ENCODE data around the gene SKOR1.

The SKOR1 gene

GRCh38 chr15:67824976-67825880, at the start of gene SKOR1:
Gene SKOR1 (plus strand): TSS chr15:67825509. CDS start chr15:67825603, 94 bp downstream.
- DNase-seq (ENCODE audit: low spot score) = no peak

- DNase-seq (ENCODE audit: low spot score) = no peak
Measured at GRCh38 chr15:67775998-67776397, 49.3 kb upstream of the SKOR1 start.

DNA sequence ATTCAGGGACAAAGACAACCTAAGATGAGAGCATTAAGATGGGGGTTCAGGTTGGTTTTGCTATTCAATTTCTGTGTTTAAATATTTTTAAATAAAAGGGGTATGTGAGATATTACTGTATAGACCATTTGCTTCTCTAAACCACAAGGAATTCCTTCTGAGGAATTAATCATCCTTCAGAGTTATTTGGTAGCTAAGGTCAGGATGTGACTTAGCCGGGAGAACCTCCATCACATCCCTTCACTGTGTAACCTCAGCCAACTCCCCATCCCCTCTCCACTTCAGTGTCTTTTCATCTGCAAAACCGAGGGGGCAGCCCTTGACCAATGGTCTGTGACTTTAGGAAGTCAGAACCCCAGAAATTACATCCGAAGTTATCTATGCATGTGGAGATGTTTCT, 48.7 kb upstream of the SKOR1 start:
- no peak for DNase-seq (ENCODE audit: low spot score)

GRCh38 chr15:67777071-67777470, 48.2 kb upstream of the SKOR1 start:
- DNase-seq (ENCODE audit: low spot score) = no peak

DNA sequence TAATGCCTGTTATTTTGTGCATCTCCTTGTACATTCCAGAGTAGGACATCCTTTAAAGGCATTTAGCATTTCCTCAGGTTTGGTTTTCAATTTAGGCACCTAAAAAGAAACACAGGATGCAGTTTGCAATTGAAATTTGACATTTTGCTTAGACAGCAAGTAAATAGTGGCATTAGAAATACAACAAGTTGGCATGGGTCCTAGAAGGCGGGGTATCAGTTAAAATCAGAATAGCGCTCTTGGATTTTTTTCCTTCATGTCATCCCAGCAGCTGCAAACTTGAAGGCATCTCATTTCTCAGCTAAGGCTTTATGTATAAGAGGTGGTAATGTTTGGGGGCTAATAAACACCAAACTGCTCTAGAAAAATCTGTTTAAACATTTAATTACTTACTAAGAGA, 47.5 kb upstream of the SKOR1 start:
- DNase-seq (ENCODE audit: low spot score) = no peak

DNA sequence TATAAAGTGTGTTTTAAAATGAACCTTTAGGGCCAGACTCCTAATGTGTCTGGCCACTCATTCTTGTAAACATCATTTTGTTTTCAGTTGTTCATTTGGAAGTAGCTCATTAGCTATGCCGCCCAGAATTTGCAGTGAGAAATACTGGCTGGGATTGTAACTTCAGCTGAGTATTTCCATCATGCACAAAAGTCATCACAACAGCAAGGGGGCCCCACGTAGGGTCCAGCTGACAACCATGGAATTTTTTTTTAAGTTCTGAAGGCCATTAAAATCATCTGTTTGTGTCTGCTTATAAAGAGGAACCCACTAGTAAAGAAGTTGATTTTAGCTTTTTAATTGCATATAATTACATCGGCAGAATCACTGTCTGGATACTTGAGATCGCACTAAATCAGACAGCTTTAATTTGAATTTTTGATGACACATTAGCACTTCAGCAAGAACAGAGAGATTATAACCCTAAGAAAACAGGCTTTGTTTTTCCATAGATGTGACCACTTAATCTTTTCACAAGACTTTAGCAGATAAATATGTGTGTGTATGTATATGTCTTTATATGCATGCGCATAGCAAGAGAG, 46.3 kb upstream of the SKOR1 start:
- no peak for DNase-seq (ENCODE audit: low spot score)

GRCh38 chr15:67779549-67780111, 45.7 kb upstream of the SKOR1 start:
- DNase-seq (ENCODE audit: low spot score) = no peak

- DNase-seq (ENCODE audit: low spot score) = no peak
Measured at GRCh38 chr15:67781061-67781460, 44.2 kb upstream of the SKOR1 start.

DNA sequence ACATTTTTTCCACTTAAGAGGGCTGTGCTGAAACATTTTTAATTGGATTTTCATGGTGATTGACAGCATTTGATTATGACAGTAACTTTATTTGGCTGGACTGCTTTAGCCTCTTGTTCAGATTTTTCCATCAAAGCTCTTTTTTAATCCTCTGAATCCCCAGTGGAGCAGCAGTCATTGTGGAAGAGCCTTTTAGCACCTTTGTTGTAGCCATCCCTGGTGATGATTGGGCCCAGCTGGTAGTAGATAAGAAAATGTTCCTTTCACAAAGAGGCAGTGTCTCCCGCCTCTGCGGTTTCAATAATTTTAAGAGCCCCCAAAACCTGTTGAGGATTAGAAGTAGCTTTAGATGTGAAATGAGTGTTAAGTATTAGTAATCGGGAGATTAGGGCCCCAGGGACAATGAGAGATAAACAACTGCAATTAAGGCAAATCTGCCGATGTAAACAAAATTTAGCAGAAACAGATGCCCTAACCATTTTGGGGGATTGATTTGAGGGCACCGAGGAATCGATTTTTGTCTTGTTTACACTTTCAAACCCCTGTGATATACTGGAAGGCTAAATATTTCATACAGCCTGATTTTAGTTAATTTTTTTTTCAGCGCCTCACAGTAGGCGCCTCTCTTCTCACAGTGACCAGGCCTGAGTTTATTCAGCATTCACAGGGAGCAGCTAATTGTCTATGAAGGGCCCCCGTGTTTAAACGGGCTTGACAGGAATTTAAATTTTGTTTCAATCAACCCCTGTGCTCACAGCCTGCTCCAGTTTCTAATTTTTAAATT, 43.2 kb upstream of the SKOR1 start:
- DNase-seq (ENCODE audit: low spot score) = no peak

DNA sequence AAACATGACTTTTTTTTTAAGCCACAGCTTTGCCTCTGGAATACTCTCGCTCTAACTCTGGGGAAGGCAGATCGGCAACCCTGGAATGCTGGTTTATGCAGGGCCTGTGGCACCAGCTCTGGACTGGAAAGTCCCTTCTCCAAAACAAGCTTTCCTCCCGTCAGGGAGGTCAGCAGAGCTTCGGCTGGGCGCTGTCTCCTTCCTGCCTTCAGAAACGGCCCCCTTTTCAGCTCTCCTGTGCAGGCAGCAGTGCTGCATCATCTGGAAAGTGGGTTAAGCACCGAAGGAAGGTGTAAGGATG, 42.7 kb upstream of the SKOR1 start:
- no peak for DNase-seq (ENCODE audit: low spot score)

- peak; percentile 56 for DNase-seq (ENCODE audit: low spot score)
Measured at GRCh38 chr15:67783303-67783702, 42.0 kb upstream of the SKOR1 start.

DNA sequence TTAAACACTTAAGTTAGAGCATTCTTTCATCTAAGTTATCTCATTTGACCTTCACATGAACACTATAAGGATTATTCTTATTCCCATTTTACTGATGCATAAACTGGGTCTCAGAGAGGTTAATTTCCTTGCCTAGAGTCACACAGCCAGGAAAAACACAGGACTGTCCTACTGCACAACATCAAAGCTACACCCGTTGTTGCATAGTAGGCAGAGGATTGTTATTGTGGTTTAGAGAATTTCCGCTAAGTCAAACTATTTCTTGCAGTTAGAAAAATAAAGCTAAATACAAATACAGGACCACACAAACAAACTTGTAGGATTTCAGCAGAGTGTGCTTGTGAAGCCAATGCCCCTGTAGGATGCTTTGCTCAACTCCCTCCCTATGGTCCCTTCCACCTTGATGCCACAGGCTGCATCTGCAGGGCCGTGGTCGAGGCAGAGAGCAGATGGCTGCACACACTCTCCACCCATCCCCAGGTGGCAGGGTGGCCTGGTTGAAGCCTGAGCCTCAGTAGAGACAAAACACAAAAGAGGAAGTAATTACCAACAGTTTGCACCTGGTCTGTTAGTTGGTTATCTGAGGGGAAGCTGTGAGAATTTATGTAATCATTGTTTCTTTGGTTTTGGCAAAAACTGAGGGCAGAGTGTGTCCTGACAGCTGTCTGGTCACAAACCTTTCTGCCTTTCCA, 41.1 kb upstream of the SKOR1 start:
- peak; percentile 2 for DNase-seq (ENCODE audit: low spot score)

DNA sequence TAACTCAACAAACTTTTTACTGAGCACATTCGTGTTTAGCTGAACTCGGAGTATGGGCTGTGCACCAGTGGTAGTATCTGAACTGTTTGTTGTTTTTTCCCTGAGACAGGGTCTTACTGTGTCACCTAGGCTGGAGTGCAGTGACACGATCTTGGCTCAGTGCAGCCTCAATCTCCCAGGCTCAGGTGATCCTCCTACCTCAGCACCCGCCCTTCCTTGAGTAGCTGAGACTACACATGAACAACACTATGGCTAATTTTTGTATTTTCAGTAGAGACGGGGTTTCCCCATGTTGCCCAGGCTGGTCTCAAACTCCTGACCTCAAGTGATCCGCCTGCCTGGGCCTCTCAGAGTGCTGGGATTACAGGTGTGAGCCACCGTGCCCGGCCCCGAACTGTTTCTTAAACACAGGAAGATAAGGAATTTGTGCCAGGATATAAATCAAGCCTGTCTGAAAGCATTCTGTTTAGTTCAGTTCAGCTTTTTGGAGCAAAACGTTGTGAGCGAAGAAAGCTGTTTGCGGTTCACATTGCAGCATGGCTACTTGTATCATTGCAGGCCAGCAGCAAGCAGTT, 40.4 kb upstream of the SKOR1 start:
- no peak for DNase-seq (ENCODE audit: low spot score)

GRCh38 chr15:67785431-67785830, 39.9 kb upstream of the SKOR1 start:
- no peak for DNase-seq (ENCODE audit: low spot score)

DNA sequence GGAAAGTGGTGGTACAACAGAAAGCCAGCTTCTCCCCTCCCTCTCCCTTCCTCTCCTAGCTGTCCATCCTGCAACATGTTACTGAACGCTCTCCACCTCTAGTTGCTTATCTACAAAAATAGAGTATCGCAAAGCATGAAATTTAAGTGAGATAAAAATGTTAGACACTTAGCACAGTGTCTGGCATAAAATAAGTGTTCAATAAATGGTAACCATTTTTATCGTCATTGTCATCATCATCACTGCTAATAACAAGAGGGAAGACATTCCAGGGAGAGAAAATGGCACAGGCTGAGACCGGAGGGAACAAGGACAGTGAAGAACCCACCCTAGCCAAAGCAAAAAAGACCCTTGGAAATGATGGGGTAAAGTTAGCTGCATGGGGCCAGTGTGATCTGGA, 38.7 kb upstream of the SKOR1 start:
- no peak for DNase-seq (ENCODE audit: low spot score)

DNA sequence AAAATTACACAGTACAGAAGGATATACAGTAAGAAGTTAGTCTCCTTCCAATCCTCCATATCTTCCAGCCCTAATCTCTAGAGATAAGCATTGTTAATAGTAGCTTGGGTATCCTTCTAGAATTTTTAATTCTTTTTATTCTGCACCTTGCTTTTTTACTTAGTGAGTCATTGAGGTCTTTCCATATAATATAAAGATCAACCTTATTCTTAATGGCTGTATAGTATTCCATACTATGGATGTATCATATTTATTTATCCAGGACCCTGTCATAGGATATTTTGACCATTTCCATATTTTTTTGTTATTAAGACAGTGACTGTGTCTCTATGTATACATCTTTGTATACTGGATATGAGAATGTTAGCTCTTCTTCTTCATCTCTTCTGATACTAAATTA, 36.3 kb upstream of the SKOR1 start:
- no peak for DNase-seq (ENCODE audit: low spot score)

DNA sequence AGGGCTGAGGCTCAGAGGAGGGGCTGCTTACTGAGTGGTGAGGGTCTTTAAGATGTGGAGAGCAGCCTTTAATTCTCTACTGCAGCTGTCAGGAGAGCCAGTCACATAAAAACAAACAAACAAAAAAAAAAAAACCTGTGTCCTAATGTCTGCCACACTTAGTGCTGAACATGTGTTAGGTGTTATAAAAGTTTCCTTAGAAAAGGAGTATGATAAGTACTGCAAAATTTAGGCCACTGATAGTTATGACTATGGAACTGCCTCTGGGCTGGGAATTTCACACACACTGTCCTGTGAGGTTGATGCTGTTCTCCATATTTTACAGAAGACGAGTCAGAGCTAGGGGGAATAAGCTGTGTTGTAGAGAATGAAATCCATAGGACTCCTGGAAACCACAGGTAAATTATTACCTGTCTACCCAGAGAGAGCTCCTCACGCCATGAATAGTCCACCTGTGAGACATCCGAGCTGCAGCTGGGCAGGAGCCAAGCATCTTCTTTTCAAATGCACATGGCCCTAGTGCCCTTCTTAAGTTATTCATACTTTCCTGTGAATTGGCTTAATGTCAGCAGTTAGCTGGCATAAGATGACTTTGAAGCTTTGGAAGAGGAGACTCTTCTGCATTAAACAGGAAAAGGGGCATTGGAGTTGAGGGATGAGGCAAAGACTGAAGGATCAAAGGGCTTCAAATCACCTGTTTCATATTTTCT, 34.5 kb upstream of the SKOR1 start:
- no peak for DNase-seq (ENCODE audit: low spot score)

- DNase-seq (ENCODE audit: low spot score) = no peak
Measured at GRCh38 chr15:67792250-67792942, 32.9 kb upstream of the SKOR1 start.

DNA sequence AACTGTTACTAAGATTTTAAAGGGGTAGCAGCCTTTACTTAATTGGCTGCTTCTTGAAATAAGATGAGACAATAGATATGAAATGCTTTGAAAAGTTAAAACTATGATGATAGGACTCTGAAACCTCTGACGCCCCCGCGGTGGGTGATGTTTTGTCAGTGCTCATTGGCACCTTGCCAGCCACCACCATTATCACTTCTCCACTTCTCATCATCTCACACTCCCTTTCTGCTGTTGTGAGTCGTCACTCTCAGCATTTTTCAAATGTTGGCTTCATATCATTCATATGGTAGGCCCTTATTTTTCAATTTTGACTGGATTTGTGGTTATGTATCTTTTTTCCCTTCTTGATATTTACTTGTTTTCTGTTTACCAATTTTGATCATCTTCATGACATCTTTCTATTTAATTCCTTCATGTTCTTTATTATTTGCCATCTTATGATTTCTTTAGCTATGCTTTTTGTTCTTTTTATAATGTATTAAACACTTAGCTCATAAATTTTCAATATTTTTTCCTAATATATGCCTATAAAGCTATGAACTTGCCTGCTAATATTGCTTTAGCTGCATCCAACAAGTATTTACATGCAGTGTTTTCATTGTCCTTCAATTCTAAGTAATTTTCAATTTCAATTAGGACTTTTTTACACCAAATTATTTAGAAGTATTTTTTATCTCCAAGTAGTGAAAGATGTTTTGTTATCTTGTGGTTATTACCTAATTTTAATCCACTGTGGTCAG, 30.3 kb upstream of the SKOR1 start:
- no peak for DNase-seq (ENCODE audit: low spot score)

All from CD4-positive, alpha-beta T cell treated with Interleukin-2 at 100 ng/mL for 4 hours (primary cell).